Ovary (tissue), 3 donors: ENCODE measurements around the gene GPR6.

ENCODE experiments used
- EP300 ChIP-seq: sonication (generic); formaldehyde crosslinking; IDR thresholded peaks from one replicate; pipeline ENCODE4 v1.6.1; 2017; ENCODE audit warnings: antibody characterized with exemption
- POLR2A ChIP-seq: fragments of 450-650 bp; IDR thresholded peaks from one replicate; pipeline ENCODE4 v1.6.1; 2017; ENCODE audit warnings: antibody characterized with exemption, mild to moderate bottlenecking, moderate library complexity
- TF ChIP-seq, protein P1 (sequence below), 3 donors: fragments of 450-650 bp in 2 of 3; fragments of 200-600 bp in 1 of 3; IDR thresholded peaks; one replicate each; pipeline versions ENCODE4 v1.5.1 to v1.8.0; 2016 to 2022; ENCODE audit warnings: antibody characterized with exemption in 3 of 3, mild to moderate bottlenecking in 1 of 3
- donor health status: DM: no; HTN: no; CAD: no.

DNA sequence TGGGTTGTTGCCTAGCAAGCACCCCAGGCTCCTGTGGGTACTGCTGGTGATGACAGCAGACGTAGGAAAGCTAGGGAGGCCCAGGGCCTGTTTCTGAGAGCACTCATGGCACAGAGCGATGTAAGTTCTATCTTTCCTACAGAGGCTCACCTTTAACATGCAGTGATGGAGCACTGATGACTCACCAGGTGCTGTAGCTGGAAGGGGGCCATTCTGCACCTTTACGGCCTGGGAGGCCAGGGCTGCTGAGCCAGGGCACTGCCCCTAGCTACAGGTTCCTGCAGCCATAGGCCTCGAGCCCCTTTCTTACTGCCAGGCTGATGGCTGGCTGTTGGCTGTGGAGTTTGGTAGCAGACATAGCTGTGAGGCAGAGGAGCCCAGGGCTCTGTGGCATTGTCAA lies 31.1 kb upstream of the GPR6 start:
- TF ChIP-seq, protein P1, sequence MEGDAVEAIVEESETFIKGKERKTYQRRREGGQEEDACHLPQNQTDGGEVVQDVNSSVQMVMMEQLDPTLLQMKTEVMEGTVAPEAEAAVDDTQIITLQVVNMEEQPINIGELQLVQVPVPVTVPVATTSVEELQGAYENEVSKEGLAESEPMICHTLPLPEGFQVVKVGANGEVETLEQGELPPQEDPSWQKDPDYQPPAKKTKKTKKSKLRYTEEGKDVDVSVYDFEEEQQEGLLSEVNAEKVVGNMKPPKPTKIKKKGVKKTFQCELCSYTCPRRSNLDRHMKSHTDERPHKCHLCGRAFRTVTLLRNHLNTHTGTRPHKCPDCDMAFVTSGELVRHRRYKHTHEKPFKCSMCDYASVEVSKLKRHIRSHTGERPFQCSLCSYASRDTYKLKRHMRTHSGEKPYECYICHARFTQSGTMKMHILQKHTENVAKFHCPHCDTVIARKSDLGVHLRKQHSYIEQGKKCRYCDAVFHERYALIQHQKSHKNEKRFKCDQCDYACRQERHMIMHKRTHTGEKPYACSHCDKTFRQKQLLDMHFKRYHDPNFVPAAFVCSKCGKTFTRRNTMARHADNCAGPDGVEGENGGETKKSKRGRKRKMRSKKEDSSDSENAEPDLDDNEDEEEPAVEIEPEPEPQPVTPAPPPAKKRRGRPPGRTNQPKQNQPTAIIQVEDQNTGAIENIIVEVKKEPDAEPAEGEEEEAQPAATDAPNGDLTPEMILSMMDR (IDR thresholded peaks at IDR 0.05), result no peak
- no peak for TF ChIP-seq POLR2A
- no peak for TF ChIP-seq EP300
